ENCODE data around the gene CRYM.

DNA sequence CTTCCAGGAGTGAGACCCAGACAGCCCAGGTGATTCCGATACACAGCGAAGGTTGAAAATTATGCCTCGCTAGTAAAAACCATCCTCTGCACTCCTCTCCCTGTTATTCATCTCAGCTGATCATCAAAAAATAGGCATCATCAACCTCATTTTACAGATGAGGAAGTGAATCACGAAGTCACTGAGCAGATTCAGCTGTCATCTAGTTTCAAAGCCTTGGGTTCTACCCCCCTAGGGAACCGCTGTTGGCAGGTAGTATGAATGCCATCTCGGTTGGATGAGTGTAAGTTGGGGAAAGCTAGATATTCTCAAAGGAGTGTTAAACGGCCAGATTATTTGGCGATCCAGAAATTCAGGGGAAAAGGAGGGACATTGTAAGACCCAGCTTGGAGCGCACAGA lies 2.0 kb downstream of the CRYM start:
- TF ChIP-seq, protein P1, sequence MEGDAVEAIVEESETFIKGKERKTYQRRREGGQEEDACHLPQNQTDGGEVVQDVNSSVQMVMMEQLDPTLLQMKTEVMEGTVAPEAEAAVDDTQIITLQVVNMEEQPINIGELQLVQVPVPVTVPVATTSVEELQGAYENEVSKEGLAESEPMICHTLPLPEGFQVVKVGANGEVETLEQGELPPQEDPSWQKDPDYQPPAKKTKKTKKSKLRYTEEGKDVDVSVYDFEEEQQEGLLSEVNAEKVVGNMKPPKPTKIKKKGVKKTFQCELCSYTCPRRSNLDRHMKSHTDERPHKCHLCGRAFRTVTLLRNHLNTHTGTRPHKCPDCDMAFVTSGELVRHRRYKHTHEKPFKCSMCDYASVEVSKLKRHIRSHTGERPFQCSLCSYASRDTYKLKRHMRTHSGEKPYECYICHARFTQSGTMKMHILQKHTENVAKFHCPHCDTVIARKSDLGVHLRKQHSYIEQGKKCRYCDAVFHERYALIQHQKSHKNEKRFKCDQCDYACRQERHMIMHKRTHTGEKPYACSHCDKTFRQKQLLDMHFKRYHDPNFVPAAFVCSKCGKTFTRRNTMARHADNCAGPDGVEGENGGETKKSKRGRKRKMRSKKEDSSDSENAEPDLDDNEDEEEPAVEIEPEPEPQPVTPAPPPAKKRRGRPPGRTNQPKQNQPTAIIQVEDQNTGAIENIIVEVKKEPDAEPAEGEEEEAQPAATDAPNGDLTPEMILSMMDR (IDR thresholded peaks at IDR 0.05) = no peak
- TF ChIP-seq, protein P2, sequence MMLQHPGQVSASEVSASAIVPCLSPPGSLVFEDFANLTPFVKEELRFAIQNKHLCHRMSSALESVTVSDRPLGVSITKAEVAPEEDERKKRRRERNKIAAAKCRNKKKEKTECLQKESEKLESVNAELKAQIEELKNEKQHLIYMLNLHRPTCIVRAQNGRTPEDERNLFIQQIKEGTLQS (CRISPR knock-in tag; conservative IDR thresholded peaks at IDR 0.05) = no peak
- TF ChIP-seq, protein P3, sequence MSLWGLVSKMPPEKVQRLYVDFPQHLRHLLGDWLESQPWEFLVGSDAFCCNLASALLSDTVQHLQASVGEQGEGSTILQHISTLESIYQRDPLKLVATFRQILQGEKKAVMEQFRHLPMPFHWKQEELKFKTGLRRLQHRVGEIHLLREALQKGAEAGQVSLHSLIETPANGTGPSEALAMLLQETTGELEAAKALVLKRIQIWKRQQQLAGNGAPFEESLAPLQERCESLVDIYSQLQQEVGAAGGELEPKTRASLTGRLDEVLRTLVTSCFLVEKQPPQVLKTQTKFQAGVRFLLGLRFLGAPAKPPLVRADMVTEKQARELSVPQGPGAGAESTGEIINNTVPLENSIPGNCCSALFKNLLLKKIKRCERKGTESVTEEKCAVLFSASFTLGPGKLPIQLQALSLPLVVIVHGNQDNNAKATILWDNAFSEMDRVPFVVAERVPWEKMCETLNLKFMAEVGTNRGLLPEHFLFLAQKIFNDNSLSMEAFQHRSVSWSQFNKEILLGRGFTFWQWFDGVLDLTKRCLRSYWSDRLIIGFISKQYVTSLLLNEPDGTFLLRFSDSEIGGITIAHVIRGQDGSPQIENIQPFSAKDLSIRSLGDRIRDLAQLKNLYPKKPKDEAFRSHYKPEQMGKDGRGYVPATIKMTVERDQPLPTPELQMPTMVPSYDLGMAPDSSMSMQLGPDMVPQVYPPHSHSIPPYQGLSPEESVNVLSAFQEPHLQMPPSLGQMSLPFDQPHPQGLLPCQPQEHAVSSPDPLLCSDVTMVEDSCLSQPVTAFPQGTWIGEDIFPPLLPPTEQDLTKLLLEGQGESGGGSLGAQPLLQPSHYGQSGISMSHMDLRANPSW (CRISPR knock-in tag; conservative IDR thresholded peaks at IDR 0.05; ENCODE audit: low read depth) = no peak
- TF ChIP-seq, protein P4, sequence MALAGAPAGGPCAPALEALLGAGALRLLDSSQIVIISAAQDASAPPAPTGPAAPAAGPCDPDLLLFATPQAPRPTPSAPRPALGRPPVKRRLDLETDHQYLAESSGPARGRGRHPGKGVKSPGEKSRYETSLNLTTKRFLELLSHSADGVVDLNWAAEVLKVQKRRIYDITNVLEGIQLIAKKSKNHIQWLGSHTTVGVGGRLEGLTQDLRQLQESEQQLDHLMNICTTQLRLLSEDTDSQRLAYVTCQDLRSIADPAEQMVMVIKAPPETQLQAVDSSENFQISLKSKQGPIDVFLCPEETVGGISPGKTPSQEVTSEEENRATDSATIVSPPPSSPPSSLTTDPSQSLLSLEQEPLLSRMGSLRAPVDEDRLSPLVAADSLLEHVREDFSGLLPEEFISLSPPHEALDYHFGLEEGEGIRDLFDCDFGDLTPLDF (CRISPR knock-in tag; IDR thresholded peaks at IDR 0.05) = no peak
- TF ChIP-seq JUN (CRISPR knock-in tag; IDR thresholded peaks at IDR 0.05) (no peak), SMAD4 (CRISPR knock-in tag; IDR thresholded peaks at IDR 0.05) (no peak), CREB1 (CRISPR knock-in tag; IDR thresholded peaks at IDR 0.05) (no peak), TCF7 (CRISPR knock-in tag; IDR thresholded peaks at IDR 0.05; ENCODE audit: low read depth) (no peak), NFYB (CRISPR knock-in tag; conservative IDR thresholded peaks at IDR 0.05; ENCODE audit: low read depth) (no peak), NR3C1 (CRISPR knock-in tag; conservative IDR thresholded peaks at IDR 0.05; ENCODE audit: low read depth) (no peak), ZNF232 (CRISPR knock-in tag; IDR thresholded peaks at IDR 0.05) (no peak)
- TF ChIP-seq, protein P5, sequence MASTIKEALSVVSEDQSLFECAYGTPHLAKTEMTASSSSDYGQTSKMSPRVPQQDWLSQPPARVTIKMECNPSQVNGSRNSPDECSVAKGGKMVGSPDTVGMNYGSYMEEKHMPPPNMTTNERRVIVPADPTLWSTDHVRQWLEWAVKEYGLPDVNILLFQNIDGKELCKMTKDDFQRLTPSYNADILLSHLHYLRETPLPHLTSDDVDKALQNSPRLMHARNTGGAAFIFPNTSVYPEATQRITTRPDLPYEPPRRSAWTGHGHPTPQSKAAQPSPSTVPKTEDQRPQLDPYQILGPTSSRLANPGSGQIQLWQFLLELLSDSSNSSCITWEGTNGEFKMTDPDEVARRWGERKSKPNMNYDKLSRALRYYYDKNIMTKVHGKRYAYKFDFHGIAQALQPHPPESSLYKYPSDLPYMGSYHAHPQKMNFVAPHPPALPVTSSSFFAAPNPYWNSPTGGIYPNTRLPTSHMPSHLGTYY (CRISPR knock-in tag; IDR thresholded peaks at IDR 0.05) = no peak
- TF ChIP-seq, protein P6, sequence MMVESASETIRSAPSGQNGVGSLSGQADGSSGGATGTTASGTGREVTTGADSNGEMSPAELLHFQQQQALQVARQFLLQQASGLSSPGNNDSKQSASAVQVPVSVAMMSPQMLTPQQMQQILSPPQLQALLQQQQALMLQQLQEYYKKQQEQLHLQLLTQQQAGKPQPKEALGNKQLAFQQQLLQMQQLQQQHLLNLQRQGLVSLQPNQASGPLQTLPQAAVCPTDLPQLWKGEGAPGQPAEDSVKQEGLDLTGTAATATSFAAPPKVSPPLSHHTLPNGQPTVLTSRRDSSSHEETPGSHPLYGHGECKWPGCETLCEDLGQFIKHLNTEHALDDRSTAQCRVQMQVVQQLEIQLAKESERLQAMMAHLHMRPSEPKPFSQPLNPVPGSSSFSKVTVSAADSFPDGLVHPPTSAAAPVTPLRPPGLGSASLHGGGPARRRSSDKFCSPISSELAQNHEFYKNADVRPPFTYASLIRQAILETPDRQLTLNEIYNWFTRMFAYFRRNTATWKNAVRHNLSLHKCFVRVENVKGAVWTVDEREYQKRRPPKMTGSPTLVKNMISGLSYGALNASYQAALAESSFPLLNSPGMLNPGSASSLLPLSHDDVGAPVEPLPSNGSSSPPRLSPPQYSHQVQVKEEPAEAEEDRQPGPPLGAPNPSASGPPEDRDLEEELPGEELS (CRISPR knock-in tag; IDR thresholded peaks at IDR 0.05) = no peak

Data from WTC11 (cell line).